Measurements from ENCODE around the gene ZNF30. TPM values are rescaled to one million over a fixed set of nuclear protein-coding genes. Genes with fewer than 3 reads are reported as not detected.

The ZNF30 gene
- total RNA-seq, 1 experiment from 2014 or later: 8.3 TPM

DNA sequence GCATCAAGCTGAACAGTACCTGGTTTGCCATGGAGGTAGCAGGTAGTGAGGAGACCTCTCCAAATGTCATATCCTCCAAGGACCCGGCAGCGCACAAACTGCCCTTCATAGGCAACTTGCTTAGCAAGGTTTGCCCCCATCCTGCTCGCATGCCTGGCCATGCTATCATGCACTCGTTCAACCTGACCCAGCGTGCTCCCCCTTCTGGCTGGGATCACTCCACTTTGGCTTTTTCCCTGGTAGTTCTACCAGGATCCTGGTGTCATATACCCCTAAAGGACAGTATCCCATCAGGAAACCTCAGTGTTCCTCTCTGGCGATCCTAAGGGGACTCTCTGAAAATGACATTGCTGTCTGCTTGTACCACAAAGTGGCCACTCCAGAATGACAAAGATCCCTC, 38.6 kb upstream of the ZNF30 start:
- Histone ChIP-seq H3K27ac (ENCODE audit: insufficient read length, low read depth, low read length) (no peak overlapping the region), H3K27me3 (ENCODE audit: insufficient read depth, low read length) (no peaks in the 10 kb centered on the region), H3K79me2 (ENCODE audit: insufficient read depth, low read length) (no peaks in the 10 kb centered on the region), H3K56ac (ENCODE audit: insufficient read length, low read depth, low read length) (no peak overlapping the region), H3T11ph (ENCODE audit: low read length) (no peak overlapping the region), H2AK5ac (ENCODE audit: insufficient read length, low read length) (no peak overlapping the region), H3K4me1 (ENCODE audit: insufficient read depth, low read length) (no peaks in the 10 kb centered on the region), H3K23ac (ENCODE audit: insufficient read length, low read depth, low read length) (no peak overlapping the region), H3K14ac (ENCODE audit: insufficient read depth, low read length) (no peak overlapping the region), H3K18ac (ENCODE audit: insufficient read length, low read depth, low read length) (no peak overlapping the region), H3K9ac (ENCODE audit: extremely low read depth, insufficient read length, low read length) (no peak overlapping the region), H4K20me1 (ENCODE audit: control insufficient read depth, insufficient read depth, insufficient read length) (no peaks in the 10 kb centered on the region), H2BK120ac (ENCODE audit: low read depth, low read length, poor library complexity, severe bottlenecking) (no peak overlapping the region), H4K91ac (ENCODE audit: insufficient read length, low read depth, low read length) (no peak overlapping the region), H2BK20ac (ENCODE audit: low read depth, low read length, poor library complexity, severe bottlenecking) (no peak overlapping the region), H3K79me1 (ENCODE audit: insufficient read depth, low read depth, low read length, poor library complexity, severe bottlenecking) (no peaks in the 10 kb centered on the region), H3K9me3 (ENCODE audit: control insufficient read depth, low read depth, low read length) (no peaks in the 10 kb centered on the region), H2BK15ac (ENCODE audit: low read depth, low read length) (no peak overlapping the region), H3K4ac (ENCODE audit: low read depth, low read length) (no peak overlapping the region), H4K8ac (replicated peaks; ENCODE audit: insufficient read length, low read depth, low read length) (no peak overlapping the region), H4K5ac (ENCODE audit: insufficient read length, low read depth, low read length) (no peak overlapping the region), H3K4me2 (ENCODE audit: insufficient read depth, insufficient read length, low read length) (no peak overlapping the region), H2BK5ac (ENCODE audit: insufficient read length, low read length) (no peak overlapping the region), H2AFZ (ENCODE audit: low read length) (no peak overlapping the region), H3K23me2 (ENCODE audit: insufficient read length, low read depth, low read length, poor library complexity, severe bottlenecking) (no peaks in the 10 kb centered on the region), H2BK12ac (ENCODE audit: insufficient read length, low read depth, low read length) (no peak overlapping the region)
- H3K4me3 Mint-ChIP-seq: no peak overlapping the region
- TF ChIP-seq, protein P1, sequence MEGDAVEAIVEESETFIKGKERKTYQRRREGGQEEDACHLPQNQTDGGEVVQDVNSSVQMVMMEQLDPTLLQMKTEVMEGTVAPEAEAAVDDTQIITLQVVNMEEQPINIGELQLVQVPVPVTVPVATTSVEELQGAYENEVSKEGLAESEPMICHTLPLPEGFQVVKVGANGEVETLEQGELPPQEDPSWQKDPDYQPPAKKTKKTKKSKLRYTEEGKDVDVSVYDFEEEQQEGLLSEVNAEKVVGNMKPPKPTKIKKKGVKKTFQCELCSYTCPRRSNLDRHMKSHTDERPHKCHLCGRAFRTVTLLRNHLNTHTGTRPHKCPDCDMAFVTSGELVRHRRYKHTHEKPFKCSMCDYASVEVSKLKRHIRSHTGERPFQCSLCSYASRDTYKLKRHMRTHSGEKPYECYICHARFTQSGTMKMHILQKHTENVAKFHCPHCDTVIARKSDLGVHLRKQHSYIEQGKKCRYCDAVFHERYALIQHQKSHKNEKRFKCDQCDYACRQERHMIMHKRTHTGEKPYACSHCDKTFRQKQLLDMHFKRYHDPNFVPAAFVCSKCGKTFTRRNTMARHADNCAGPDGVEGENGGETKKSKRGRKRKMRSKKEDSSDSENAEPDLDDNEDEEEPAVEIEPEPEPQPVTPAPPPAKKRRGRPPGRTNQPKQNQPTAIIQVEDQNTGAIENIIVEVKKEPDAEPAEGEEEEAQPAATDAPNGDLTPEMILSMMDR (conservative IDR thresholded peaks at IDR 0.05): peak; percentile 38; the same call in 1 of the 3 replicates
- peaks cover 46% of the 10 kb centered on the region for H3K27me3 Mint-ChIP-seq (ENCODE audit: low read depth)
- H3K4me1 Mint-ChIP-seq: no peaks in the 10 kb centered on the region
- peaks cover 0 to 2% (median 0%) of the 10 kb centered on the region in 3 experiments; a peak in 1 of 7 replicates for H3K36me3 Mint-ChIP-seq (ENCODE audit: insufficient read depth in 1 of 3, low read depth in 3 of 3)
- no peak overlapping the region for H3K27ac Mint-ChIP-seq
- WGBS (ENCODE audit: extremely low coverage, insufficient read length, low lambda C conversion rate): no CpG with 5 or more reads among the region's 6 CpGs
- DNase-seq: no peak
- peaks cover 31 to 81% of the 10 kb centered on the region in 2 experiments for H3K9me3 Mint-ChIP-seq

Data from H9 (cell line).